ENCODE results near the gene ABCA6.
A peak's percentile ranks its signal among the peaks of the same experiment; 100 is the strongest.

Gene ABCA6

GRCh38 chr17:69062860-69063581 is 78.7 kb downstream of the ABCA6 start:
- TF ChIP-seq CTCF (IDR thresholded peaks at IDR 0.05; ENCODE audit: low read depth, low read length, missing control alignments), result no peak
- Histone ChIP-seq H3K4me3 (ENCODE audit: low read depth, low read length) (no peak overlapping the region), H3K27me3 (replicated peaks) (no peaks in the 10 kb centered on the region), H3K27ac (no peak overlapping the region), H3K36me3 (replicated peaks) (no peaks in the 10 kb centered on the region)
- DNase-seq, result no peak
- in situ Hi-C loops (cut with HindIII; ENCODE audit: low pct_ligation_motif_present, low sequenced_read_pairs), result no loop called here

- in situ Hi-C loops (cut with HindIII; ENCODE audit: low pct_ligation_motif_present, low sequenced_read_pairs), result no loop called here
- H3K4me3 ChIP-seq (ENCODE audit: low read depth, low read length), result no peak overlapping the region
These were observed 79.8 kb downstream of the ABCA6 start for GRCh38 chr17:69061721-69062556.

GRCh38 chr17:69060822-69061221 is 80.9 kb downstream of the ABCA6 start, which contains the start of gene ABCA9:
TSS of gene ABCA9 (minus strand) at chr17:69060927. CDS start at chr17:69051126, 9,801 bp downstream.
- no peak for TF ChIP-seq CTCF (IDR thresholded peaks at IDR 0.05; ENCODE audit: low read depth, low read length, missing control alignments)
- H3K36me3 ChIP-seq (replicated peaks), result no peaks in the 10 kb centered on the region
- no peaks in the 10 kb centered on the region for H3K27me3 ChIP-seq (replicated peaks)
- peak within 1 kb of the TSS; percentile 74 for H3K27ac ChIP-seq
- no peak within 1 kb of the TSS for H3K4me3 ChIP-seq (ENCODE audit: low read depth, low read length)
- in situ Hi-C loops (cut with HindIII; ENCODE audit: low pct_ligation_motif_present, low sequenced_read_pairs), result no loop called here
- DNase-seq, result peak; percentile 82

More at GRCh38 chr17:69061721-69062556, 79.8 kb downstream of the ABCA6 start:
- Histone ChIP-seq H3K27ac (peak overlapping the region; percentile 74), H3K27me3 (replicated peaks) (no peaks in the 10 kb centered on the region), H3K36me3 (replicated peaks) (no peaks in the 10 kb centered on the region)
- TF ChIP-seq CTCF (IDR thresholded peaks at IDR 0.05; ENCODE audit: low read depth, low read length, missing control alignments), result no peak
- DNase-seq, result no peak

GRCh38 chr17:69059458-69060175 is 82.1 kb downstream of the ABCA6 start:
- peak overlapping the region; percentile 74 for H3K27ac ChIP-seq
- peak; percentile 29 for DNase-seq
- no peaks in the 10 kb centered on the region for H3K36me3 ChIP-seq (replicated peaks)
- H3K27me3 ChIP-seq (replicated peaks), result no peaks in the 10 kb centered on the region
- no peak for TF ChIP-seq CTCF (IDR thresholded peaks at IDR 0.05; ENCODE audit: low read depth, low read length, missing control alignments)
- no peak overlapping the region for H3K4me3 ChIP-seq (ENCODE audit: low read depth, low read length)
- in situ Hi-C loops (cut with HindIII; ENCODE audit: low pct_ligation_motif_present, low sequenced_read_pairs), result no loop called here

GRCh38 chr17:69058165-69058564 is 83.5 kb downstream of the ABCA6 start:
- Histone ChIP-seq H3K36me3 (replicated peaks) (no peaks in the 10 kb centered on the region), H3K27me3 (replicated peaks) (no peaks in the 10 kb centered on the region), H3K4me3 (ENCODE audit: low read depth, low read length) (no peak overlapping the region), H3K27ac (no peak overlapping the region)
- in situ Hi-C loops (cut with HindIII; ENCODE audit: low pct_ligation_motif_present, low sequenced_read_pairs), result no loop called here
- no peak for DNase-seq
- peak; percentile 21 for TF ChIP-seq CTCF (IDR thresholded peaks at IDR 0.05; ENCODE audit: low read depth, low read length, missing control alignments)
